K562 (cell line): ENCODE results near the gene EOLA1. TPM values are rescaled to one million over a fixed set of nuclear protein-coding genes. Genes with fewer than 3 reads are reported as not detected.

ENCODE experiments used
- ATAC-seq: fragments of 200-7000 bp; cut with Tn5 transposase; 3 replicates; pipeline ENCODE4 v1.9.1; 2020; ENCODE audit warnings: moderate library complexity
- BruUV-seq: library from RNA; stranded (reverse); fragments of 400-500 nt; replicated peaks from 2 replicates; lab custom pipeline; 2021; lab: Mats Ljungman, UMichigan
- CTCF ChIA-PET: fragments of 300-600 bp; formaldehyde crosslinking; extraction: SDS; loops from one replicate; lab custom pipeline; 2021; ENCODE audit warnings: low intra/inter-chr PET ratio; lab: Yijun Ruan, JAX
- POLR2A ChIA-PET: fragments of 300-600, 350-650 bp; sonication (Branson Sonifier 250); formaldehyde crosslinking; extraction: SDS; loops from one replicate; lab custom pipeline; 2021; ENCODE audit warnings: antibody characterized with exemption, inconsistent platforms; lab: Yijun Ruan, JAX
- DNase-seq, 4 experiments: peaks; one replicate each; pipeline versions ENCODE4 v3.0.0 to v3.0.0-alpha.2; 2011 to 2018; ENCODE audit warnings: low spot score in 3 of 4, mixed read lengths in 3 of 4; ENCODE audit errors: extremely low read depth in 1 of 4
- FAIRE-seq: peaks from 2 replicates; lab custom pipeline; 2011; peaks lifted over from hg19 to GRCh38; lab: Jason Lieb, UNC
- H2AFZ ChIP-seq: 2 replicates; pipeline ENCODE4 v1.6.0; 2011; ENCODE audit warnings: low read depth, low read length, control low read depth, inconsistent platforms
- H3K27ac ChIP-seq: fragments of 200-600 bp; 3 replicates; pipeline ENCODE4 v1.8.0; 2011; ENCODE audit warnings: low read depth, mild to moderate bottlenecking, control low read depth, inconsistent platforms, low read length, moderate library complexity, mixed read lengths; ENCODE audit errors: extremely low read depth
- H3K27me3 ChIP-seq, 2 experiments: fragments of 300-600 bp in 1 of 2; 2 replicates in 1 of 2; 3 replicates in 1 of 2; pipeline versions ENCODE4 v1.6.0 to v1.8.0; 2011; ENCODE audit warnings: inconsistent platforms in 2 of 2, low read length in 2 of 2, mild to moderate bottlenecking in 1 of 2, mixed read lengths in 1 of 2, moderate library complexity in 1 of 2; ENCODE audit not compliant: control insufficient read depth in 2 of 2, insufficient read depth in 2 of 2
- H3K36me3 ChIP-seq: fragments of 300-600 bp; 3 replicates; pipeline ENCODE4 v1.8.0; 2011; ENCODE audit warnings: mild to moderate bottlenecking, low read length, inconsistent platforms; ENCODE audit not compliant: control insufficient read depth, insufficient read depth
- H3K4me1 ChIP-seq, 2 experiments: fragments of 200-600 bp in 1 of 2; replicated peaks in 1 of 2; 2 replicates in 1 of 2; 3 replicates in 1 of 2; pipeline versions ENCODE4 v1.5.1 to v1.8.0; 2011; ENCODE audit warnings: inconsistent platforms in 2 of 2, low read length in 2 of 2, mild to moderate bottlenecking in 1 of 2, mixed read lengths in 1 of 2, moderate library complexity in 1 of 2; ENCODE audit not compliant: control insufficient read depth in 2 of 2, insufficient read depth in 2 of 2
- H3K4me2 ChIP-seq: 2 replicates; pipeline ENCODE4 v1.6.1; 2011; ENCODE audit warnings: low read length, control low read depth, inconsistent platforms, mixed read lengths; ENCODE audit not compliant: insufficient read depth
- H3K4me3 ChIP-seq: fragments of 200-600 bp; sonication (generic), shearing (Covaris generic); 2 replicates; pipeline ENCODE4 v1.5.1; 2016; ENCODE audit warnings: control low read depth, inconsistent platforms
- H3K79me2 ChIP-seq: fragments of 200-600 bp; 3 replicates; pipeline ENCODE4 v1.8.0; 2011; ENCODE audit warnings: low read length, inconsistent platforms; ENCODE audit not compliant: control insufficient read depth, insufficient read depth
- H3K9ac ChIP-seq, 2 experiments: 2 replicates each; pipeline versions ENCODE4 v1.6.0 to v1.6.1; 2011; ENCODE audit warnings: low read depth in 2 of 2, low read length in 2 of 2, control low read depth in 1 of 2, inconsistent platforms in 1 of 2, mild to moderate bottlenecking in 1 of 2, mixed read lengths in 1 of 2; ENCODE audit not compliant: insufficient read depth in 1 of 2
- H3K9me1 ChIP-seq: one replicate; pipeline ENCODE4 v1.6.0; 2011; ENCODE audit warnings: inconsistent platforms, mild to moderate bottlenecking, low read length, moderate library complexity; ENCODE audit not compliant: control insufficient read depth, insufficient read depth
- H3K9me3 ChIP-seq: replicated peaks from 2 replicates; pipeline ENCODE4 v1.5.1; 2011; ENCODE audit warnings: low read depth, low read length, inconsistent platforms; ENCODE audit not compliant: control insufficient read depth, insufficient read depth
- H4K20me1 ChIP-seq: replicated peaks from 2 replicates; pipeline ENCODE4 v1.6.1; 2011; ENCODE audit warnings: low read length, inconsistent platforms, mixed read lengths; ENCODE audit not compliant: control insufficient read depth, insufficient read depth
- CAMTA2 ChIP-seq: fragments of 250-450 bp; sonication (Bioruptor Pico); conservative IDR thresholded peaks from 2 replicates; pipeline ENCODE4 v1.5.1; 2022
- CTBP1 ChIP-seq: fragments of 450-650 bp; IDR thresholded peaks from 2 replicates; pipeline ENCODE4 v1.6.1; 2016; ENCODE audit warnings: borderline replicate concordance
- KLF1 ChIP-seq: fragments of 450-650 bp; IDR thresholded peaks from 2 replicates; pipeline ENCODE4 v1.6.1; 2016; ENCODE audit warnings: missing genetic modification characterization, missing compliant biosample characterization
- NR2C2 ChIP-seq, 2 experiments: fragments of 200-800 bp in 1 of 2; sonication (Bioruptor generic) in 1 of 2; sonication (generic) in 1 of 2; formaldehyde crosslinking in 1 of 2; IDR thresholded peaks; 2 replicates each; pipeline versions ENCODE4 v1.6.1 to v1.8.0; 2016 to 2022; ENCODE audit warnings: mild to moderate bottlenecking in 1 of 2, missing compliant biosample characterization in 1 of 2, missing genetic modification characterization in 1 of 2, missing genetic modification reagents in 1 of 2
- NR3C1 ChIP-seq: sonication (generic); formaldehyde crosslinking; IDR thresholded peaks from 2 replicates; pipeline ENCODE4 v1.8.1; 2022; ENCODE audit warnings: missing genetic modification reagents
- PHB2 ChIP-seq: fragments of 450-650 bp; IDR thresholded peaks from 2 replicates; pipeline ENCODE4 v1.6.1; 2017; ENCODE audit warnings: low read depth
- POLR2H ChIP-seq: IDR thresholded peaks from 2 replicates; pipeline ENCODE4 v1.6.1; 2016; ENCODE audit warnings: missing genetic modification characterization, low read depth, mild to moderate bottlenecking, control low read depth, missing compliant biosample characterization, moderate library complexity
- PTRF ChIP-seq: fragments of 450-650 bp; IDR thresholded peaks from 2 replicates; pipeline ENCODE4 v1.6.1; 2016; ENCODE audit warnings: mild to moderate bottlenecking, missing genetic modification characterization, missing compliant biosample characterization
- RAD21 ChIP-seq, 2 experiments: fragments of 250-450 bp in 1 of 2; fragments of 450-650 bp in 1 of 2; sonication (Bioruptor Pico) in 1 of 2; formaldehyde crosslinking in 1 of 2; IDR thresholded peaks in 1 of 2; conservative IDR thresholded peaks in 1 of 2; 2 replicates each; pipeline versions ENCODE4 v1.4.0 to v1.8.0; 2020 to 2022; ENCODE audit warnings: mild to moderate bottlenecking in 2 of 2, moderate library complexity in 1 of 2
- RAD51 ChIP-seq: fragments of 450-650 bp; IDR thresholded peaks from 2 replicates; pipeline ENCODE4 v1.7.1; 2016; ENCODE audit warnings: low read depth, mild to moderate bottlenecking, borderline replicate concordance
- ZBTB17 ChIP-seq: fragments of 450-650 bp; formaldehyde crosslinking; IDR thresholded peaks from 2 replicates; pipeline ENCODE4 v1.4.0; 2020; ENCODE audit warnings: mild to moderate bottlenecking
- ZC3H4 ChIP-seq: sonication (generic); formaldehyde crosslinking; IDR thresholded peaks from 2 replicates; pipeline ENCODE4 v1.9.0; 2021; ENCODE audit warnings: missing genetic modification reagents, borderline replicate concordance
- WGBS: fragments of 100-300 bp; shearing (Covaris generic); methylation state at CpG from one replicate; pipeline ENCODE4 v1.1.6; 2016; ENCODE audit warnings: low coverage, mixed read lengths; ENCODE audit not compliant: insufficient coverage; ENCODE audit errors: missing lambda C conversion rate; 5-methylcytosine and 5-hydroxymethylcytosine counted together
- in situ Hi-C: fragments of 300-500 bp; cut with MboI; formaldehyde crosslinking; loops from 4 replicates; pipeline ENCODE4 v1.15.0; 2018; ENCODE audit warnings: inconsistent platforms, mixed read lengths
- intact Hi-C: fragments of 100-400 bp; cut with micrococcal nuclease; formaldehyde crosslinking; loops from 2 replicates; pipeline ENCODE4 v1.14.2; 2022
- polyA plus RNA-seq, 8 experiments: library from polyadenylated mRNA; depleted of rRNA in 4 of 8; stranded (reverse) in 5 of 8; unstranded in 3 of 8; fragments of >200 nt; fragmentation: Nextera tagmentation in 2 of 8; fragmentation: Illumina TruSeq in 1 of 8; extraction: Ambion mirVana in 2 of 8; extraction: Trizol in 1 of 8; gene quantifications; 2 replicates each; pipeline versions ENCODE4 v1.2.1 to v1.2.3, GENCODE V29; 2011 to 2014; ENCODE audit warnings: inconsistent platforms in 1 of 8, missing spikeins in 1 of 8
- total RNA-seq, 7 experiments: library from RNA; depleted of rRNA in 6 of 7; stranded (reverse); fragments of >200 nt in 6 of 7; fragmentation: Illumina TruSeq in 2 of 7; extraction: Trizol in 2 of 7; gene quantifications; 2 replicates each; pipeline versions ENCODE4 v1.2.1 to v1.2.3, GENCODE V29; 2011 to 2021; ENCODE audit warnings: low replicate concordance in 1 of 7
- TF ChIP-seq, protein P1 (sequence below): fragments of 250-450 bp; sonication (Bioruptor Pico); IDR thresholded peaks from 2 replicates; pipeline ENCODE4 v1.8.0; 2021; ENCODE audit warnings: moderate library complexity, mild to moderate bottlenecking, inconsistent platforms
- TF ChIP-seq, protein P2 (sequence below): fragments of 450-650 bp; IDR thresholded peaks from 2 replicates; pipeline ENCODE4 v1.6.1; 2016; ENCODE audit warnings: low read depth

Gene EOLA1
- total and polyA plus RNA-seq, 9 of the 15 experiments (the other 6 are each of a cell fraction or from before 2014, with no cell fraction given) = 6.3 to 32.9 (median 18.2) TPM

DNA sequence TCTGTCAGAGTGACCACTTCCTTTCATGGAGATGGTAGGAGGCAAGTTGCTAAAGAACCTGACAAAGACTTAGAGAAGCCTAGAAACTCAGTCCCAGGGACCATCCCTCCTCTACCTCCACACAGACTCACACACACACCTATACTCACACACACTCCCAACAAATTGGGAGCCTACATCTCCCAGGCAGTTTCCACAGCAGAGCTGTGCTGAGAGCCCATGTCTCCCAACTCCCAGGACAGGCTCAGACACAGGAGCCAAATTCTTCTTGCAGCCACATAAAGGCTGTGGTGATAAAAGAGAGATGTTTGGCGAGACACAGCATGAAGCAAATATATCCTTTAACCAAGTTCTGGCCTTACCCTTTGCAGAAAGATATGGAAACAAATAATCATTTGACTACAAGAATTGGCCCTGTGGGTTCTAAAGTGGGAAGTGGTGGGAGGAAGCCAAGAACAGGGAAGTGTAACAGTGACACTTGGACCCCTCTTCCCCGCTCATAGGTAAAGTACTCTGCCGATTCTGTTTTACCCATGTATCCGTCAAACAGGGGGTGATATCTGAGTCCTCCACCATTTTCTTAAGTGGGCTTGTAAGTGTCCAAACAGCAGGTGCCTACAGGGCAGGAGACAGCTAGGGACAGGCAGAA is 24.7 kb upstream of the EOLA1 start:
- CTCF ChIA-PET = no interaction called here
- no TSS peak for BruUV-seq
- no peak for DNase-seq
- TF ChIP-seq ZBTB17 (CRISPR knock-in tag) (no peak), PTRF (no peak), NR2C2 (CRISPR knock-in tag; IDR thresholded peaks at IDR 0.05) (no peak), NR2C2 (tag; IDR thresholded peaks at IDR 0.05) (0 out of 2 replicates have a peak, but pooled peaks have one; percentile 22), ZC3H4 (CRISPR knock-in tag) (no peak), CTBP1 (no peak), NR3C1 (CRISPR knock-in tag) (no peak), RAD51 (no peak), KLF1 (tag) (no peak), PHB2 (no peak), CAMTA2 (CRISPR knock-in tag) (no peak), RAD21 (CRISPR knock-in tag; conservative IDR thresholded peaks at IDR 0.05 in 1 of 2, IDR thresholded peaks at IDR 0.05 in 1 of 2) (no peak), POLR2H (tag) (no peak)
- TF ChIP-seq, protein P1, sequence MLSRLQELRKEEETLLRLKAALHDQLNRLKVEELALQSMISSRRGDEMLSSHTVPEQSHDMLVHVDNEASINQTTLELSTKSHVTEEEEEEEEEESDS (CRISPR knock-in tag) = no peak
- TF ChIP-seq, protein P2, sequence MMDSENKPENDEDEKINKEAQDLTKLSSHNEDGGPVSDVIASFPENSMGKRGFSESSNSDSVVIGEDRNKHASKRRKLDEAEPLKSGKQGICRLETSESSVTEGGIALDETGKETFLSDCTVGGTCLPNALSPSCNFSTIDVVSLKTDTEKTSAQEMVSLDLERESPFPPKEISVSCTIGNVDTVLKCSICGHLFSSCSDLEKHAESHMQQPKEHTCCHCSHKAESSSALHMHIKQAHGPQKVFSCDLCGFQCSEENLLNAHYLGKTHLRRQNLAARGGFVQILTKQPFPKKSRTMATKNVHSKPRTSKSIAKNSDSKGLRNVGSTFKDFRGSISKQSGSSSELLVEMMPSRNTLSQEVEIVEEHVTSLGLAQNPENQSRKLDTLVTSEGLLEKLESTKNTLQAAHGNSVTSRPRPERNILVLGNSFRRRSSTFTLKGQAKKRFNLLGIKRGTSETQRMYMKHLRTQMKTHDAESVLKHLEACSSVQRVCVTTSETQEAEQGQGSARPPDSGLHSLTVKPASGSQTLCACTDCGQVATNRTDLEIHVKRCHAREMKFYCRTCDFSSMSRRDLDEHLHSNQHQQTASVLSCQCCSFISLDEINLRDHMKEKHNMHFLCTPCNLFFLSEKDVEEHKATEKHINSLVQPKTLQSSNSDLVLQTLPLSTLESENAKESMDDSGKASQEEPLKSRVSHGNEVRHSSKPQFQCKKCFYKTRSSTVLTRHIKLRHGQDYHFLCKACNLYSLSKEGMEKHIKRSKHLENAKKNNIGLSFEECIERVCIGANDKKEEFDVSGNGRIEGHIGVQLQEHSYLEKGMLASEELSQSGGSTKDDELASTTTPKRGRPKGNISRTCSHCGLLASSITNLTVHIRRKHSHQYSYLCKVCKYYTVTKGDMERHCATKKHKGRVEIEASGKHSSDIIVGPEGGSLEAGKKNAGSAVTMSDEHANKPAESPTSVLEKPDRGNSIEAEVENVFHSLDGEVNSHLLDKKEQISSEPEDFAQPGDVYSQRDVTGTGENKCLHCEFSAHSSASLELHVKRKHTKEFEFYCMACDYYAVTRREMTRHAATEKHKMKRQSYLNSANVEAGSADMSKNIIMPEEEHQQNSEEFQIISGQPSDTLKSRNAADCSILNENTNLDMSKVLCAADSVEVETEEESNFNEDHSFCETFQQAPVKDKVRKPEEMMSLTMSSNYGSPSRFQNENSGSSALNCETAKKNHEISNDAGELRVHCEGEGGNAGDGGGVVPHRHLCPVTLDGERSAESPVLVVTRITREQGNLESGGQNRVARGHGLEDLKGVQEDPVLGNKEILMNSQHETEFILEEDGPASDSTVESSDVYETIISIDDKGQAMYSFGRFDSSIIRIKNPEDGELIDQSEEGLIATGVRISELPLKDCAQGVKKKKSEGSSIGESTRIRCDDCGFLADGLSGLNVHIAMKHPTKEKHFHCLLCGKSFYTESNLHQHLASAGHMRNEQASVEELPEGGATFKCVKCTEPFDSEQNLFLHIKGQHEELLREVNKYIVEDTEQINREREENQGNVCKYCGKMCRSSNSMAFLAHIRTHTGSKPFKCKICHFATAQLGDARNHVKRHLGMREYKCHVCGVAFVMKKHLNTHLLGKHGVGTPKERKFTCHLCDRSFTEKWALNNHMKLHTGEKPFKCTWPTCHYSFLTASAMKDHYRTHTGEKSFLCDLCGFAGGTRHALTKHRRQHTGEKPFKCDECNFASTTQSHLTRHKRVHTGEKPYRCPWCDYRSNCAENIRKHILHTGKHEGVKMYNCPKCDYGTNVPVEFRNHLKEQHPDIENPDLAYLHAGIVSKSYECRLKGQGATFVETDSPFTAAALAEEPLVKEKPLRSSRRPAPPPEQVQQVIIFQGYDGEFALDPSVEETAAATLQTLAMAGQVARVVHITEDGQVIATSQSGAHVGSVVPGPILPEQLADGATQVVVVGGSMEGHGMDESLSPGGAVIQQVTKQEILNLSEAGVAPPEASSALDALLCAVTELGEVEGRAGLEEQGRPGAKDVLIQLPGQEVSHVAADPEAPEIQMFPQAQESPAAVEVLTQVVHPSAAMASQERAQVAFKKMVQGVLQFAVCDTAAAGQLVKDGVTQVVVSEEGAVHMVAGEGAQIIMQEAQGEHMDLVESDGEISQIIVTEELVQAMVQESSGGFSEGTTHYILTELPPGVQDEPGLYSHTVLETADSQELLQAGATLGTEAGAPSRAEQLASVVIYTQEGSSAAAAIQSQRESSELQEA = no peak

More for the DNA sequence above, 24.7 kb upstream of the EOLA1 start:
- Histone ChIP-seq H3K4me3 (no peak overlapping the region), H3K4me1 (peaks cover 3 to 24% of the 10 kb centered on the region in 2 experiments; a peak in 4 of 5 replicates), H4K20me1 (no peaks in the 10 kb centered on the region), H3K4me2 (peak overlapping the region; percentile 5; the same call in 1 of the 2 replicates), H3K9ac (no peak overlapping the region; a peak in 2 of 4 replicates), H3K27me3 (no peaks in the 10 kb centered on the region), H3K79me2 (no peaks in the 10 kb centered on the region), H3K9me3 (no peaks in the 10 kb centered on the region), H2AFZ (peak overlapping the region; percentile 34), H3K27ac (peak overlapping the region; percentile 40; the same call in 2 of the 3 replicates), H3K36me3 (no peaks in the 10 kb centered on the region), H3K9me1 (no peaks in the 10 kb centered on the region)
- intact Hi-C loops = loop anchor here (10.0 kb wide), 1 partner anchor 129 kb away; no protein-coding TSS in a partner anchor
- 6% methylated on average over 3 of the region's 4 CpGs for WGBS
- FAIRE-seq = no peak
- POLR2A ChIA-PET = no interaction called here
- ATAC-seq = peak; percentile 20
- in situ Hi-C loops = loop anchor here (10.0 to 25.0 kb wide), 2 partner anchors 59 to 121 kb away; partner anchors contain the start of gene TMEM185A
